Measurements from ENCODE around the gene TRAF7. TPM values are rescaled to one million over a fixed set of nuclear protein-coding genes. Genes with fewer than 3 reads are reported as not detected.

TRAF7 gene
- total RNA-seq, 1 donor from 2014 or later = 190 TPM

DNA sequence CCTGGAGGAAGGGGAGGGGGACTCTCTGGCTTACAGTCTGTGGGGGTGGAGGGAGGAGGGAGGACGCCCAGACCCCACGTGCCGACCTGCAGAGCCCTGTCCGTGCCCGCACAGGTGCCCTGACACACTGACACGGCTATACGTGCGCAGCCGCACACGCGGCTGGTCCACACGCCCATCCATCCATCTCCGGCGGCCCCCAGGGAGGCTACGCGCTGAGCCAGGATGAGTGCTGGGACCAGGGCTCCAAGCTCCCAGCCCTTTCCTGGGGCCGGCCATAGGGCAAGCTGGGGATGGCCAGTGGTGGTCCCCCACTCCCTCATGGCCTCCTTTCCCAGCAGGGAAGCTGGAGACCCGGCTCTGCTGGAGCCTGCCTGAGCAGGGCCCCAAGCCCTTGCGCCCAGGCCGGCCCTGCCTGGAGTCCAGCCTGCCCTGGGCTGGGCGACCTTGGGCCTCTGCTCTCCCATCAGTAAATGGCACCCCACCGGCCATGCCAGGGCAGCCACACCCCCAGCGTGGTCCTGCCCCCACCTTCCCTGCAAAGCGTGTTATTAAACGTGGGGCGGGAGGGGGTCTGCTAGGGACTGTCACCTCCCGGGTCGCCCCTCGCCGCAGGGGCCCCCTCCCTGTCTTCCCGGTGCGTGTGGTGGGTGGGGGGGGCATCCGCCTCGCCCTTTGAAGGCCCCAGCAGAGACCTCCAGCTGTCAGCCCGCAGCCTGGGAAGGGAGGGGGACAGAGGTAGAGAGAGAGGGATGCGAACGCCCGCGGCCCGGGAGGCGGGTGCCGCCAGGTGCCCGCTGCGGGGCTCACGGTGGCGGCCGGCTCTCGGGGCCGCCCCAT lies 40.0 kb downstream of the TRAF7 start:
- Mint-ChIP-seq H3K4me1 (ENCODE audit: unreplicated experiment) (no peaks in the 10 kb centered on the region), H3K9me3 (ENCODE audit: unreplicated experiment) (no peaks in the 10 kb centered on the region), H3K36me3 (ENCODE audit: low read depth, unreplicated experiment) (peaks cover 4% of the 10 kb centered on the region), H3K4me3 (ENCODE audit: unreplicated experiment) (no peak overlapping the region), H3K27ac (ENCODE audit: unreplicated experiment) (no peak overlapping the region), H3K27me3 (ENCODE audit: unreplicated experiment) (peaks cover 25% of the 10 kb centered on the region)
- DNase-seq (ENCODE audit: low spot score) = no peak
- TF ChIP-seq, protein P1, sequence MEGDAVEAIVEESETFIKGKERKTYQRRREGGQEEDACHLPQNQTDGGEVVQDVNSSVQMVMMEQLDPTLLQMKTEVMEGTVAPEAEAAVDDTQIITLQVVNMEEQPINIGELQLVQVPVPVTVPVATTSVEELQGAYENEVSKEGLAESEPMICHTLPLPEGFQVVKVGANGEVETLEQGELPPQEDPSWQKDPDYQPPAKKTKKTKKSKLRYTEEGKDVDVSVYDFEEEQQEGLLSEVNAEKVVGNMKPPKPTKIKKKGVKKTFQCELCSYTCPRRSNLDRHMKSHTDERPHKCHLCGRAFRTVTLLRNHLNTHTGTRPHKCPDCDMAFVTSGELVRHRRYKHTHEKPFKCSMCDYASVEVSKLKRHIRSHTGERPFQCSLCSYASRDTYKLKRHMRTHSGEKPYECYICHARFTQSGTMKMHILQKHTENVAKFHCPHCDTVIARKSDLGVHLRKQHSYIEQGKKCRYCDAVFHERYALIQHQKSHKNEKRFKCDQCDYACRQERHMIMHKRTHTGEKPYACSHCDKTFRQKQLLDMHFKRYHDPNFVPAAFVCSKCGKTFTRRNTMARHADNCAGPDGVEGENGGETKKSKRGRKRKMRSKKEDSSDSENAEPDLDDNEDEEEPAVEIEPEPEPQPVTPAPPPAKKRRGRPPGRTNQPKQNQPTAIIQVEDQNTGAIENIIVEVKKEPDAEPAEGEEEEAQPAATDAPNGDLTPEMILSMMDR (IDR thresholded peaks at IDR 0.05; ENCODE audit: unreplicated experiment) = no peak

DNA sequence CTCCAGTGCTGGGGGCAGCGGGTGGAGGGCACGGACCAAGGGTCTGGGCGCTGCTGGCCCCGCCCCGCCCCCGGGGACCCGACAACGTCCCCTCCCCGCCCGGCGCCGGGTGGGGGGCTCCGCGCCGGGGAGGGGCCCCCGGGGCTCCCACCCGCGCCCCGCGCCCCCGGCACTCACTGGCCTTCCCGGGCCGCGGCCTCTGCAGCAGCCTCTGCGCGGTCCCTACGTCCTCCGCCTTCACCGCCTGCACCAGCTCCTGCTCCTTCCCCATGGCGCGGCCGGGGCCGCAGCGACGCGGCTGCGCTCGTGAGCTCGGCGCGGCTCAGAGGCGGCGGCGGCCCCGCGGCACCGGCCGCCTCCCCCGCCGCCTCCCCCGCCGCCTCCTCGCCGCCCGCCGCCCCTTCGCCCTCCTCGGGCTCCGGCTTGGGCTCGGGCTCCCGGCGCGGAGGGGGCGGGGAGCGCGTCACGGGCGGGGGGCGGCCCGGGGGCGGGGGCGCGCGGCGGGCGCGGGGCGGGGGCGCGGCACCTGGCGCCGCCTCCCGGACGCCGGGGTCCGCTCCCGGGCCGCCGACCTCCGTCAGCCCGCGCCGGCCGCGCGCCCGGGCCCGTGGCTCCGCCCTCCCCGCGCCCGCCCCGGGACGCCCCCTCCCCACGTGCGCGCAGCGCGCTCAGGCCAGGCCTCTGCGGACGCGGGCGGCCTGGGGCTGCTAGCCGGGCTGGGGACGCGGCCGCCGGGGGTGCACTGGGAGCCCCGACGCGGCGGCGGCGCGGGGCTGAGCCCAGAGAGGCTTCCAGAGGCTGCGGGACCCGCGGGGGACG lies 40.8 kb downstream of the TRAF7 start, which contains the start of gene CASKIN1:
Gene CASKIN1 (minus strand): TSS at position 444 of the 819 bp plus-strand sequence. CDS start 173 bp downstream, at position 271.
- peak; percentile 42 for DNase-seq (ENCODE audit: low spot score)
- Mint-ChIP-seq H3K27ac (ENCODE audit: unreplicated experiment) (no peak within 1 kb of the TSS), H3K4me3 (ENCODE audit: unreplicated experiment) (no peak within 1 kb of the TSS)

DNA sequence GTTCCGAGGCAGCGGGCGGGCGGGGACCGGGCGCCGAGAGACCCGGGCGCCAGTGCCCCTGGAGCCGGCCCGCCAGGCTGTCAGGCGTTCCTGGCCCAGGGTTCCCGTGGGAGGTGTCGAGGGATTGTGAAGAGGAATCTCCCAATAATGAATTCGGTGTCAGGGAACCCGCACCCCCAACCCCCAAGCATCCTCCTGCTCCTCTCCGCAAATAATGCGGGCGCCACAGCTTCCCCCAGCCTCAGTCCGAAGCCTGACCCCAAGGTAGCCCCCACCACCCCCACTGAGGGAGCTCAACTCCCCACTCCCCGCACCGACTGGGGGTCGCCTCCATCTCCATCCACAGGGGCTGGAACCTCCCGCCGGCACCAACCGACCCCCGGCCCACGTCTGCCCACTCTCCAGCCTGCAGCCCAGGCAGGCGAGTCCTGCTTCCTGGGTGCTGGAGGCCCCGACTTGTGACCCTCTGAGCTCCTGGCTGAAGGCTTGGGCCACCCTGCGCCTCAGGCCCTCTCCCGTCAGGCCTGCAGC lies 41.5 kb downstream of the TRAF7 start:
- Mint-ChIP-seq H3K9me3 (ENCODE audit: unreplicated experiment) (no peaks in the 10 kb centered on the region), H3K27ac (ENCODE audit: unreplicated experiment) (no peak overlapping the region), H3K36me3 (ENCODE audit: low read depth, unreplicated experiment) (peaks cover 4% of the 10 kb centered on the region), H3K4me3 (ENCODE audit: unreplicated experiment) (no peak overlapping the region), H3K4me1 (ENCODE audit: unreplicated experiment) (no peaks in the 10 kb centered on the region), H3K27me3 (ENCODE audit: unreplicated experiment) (peaks cover 21% of the 10 kb centered on the region)
- TF ChIP-seq, protein P1 (IDR thresholded peaks at IDR 0.05; ENCODE audit: unreplicated experiment) = no peak
- DNase-seq (ENCODE audit: low spot score) = no peak

More for the DNA sequence above, 40.8 kb downstream of the TRAF7 start, which contains the start of gene CASKIN1:
- peaks cover 4% of the 10 kb centered on the region for H3K36me3 Mint-ChIP-seq (ENCODE audit: low read depth, unreplicated experiment)
- no peaks in the 10 kb centered on the region for H3K4me1 Mint-ChIP-seq (ENCODE audit: unreplicated experiment)
- peaks cover 25% of the 10 kb centered on the region for H3K27me3 Mint-ChIP-seq (ENCODE audit: unreplicated experiment)
- TF ChIP-seq, protein P1 (IDR thresholded peaks at IDR 0.05; ENCODE audit: unreplicated experiment) = no peak
- H3K9me3 Mint-ChIP-seq (ENCODE audit: unreplicated experiment) = no peaks in the 10 kb centered on the region

DNA sequence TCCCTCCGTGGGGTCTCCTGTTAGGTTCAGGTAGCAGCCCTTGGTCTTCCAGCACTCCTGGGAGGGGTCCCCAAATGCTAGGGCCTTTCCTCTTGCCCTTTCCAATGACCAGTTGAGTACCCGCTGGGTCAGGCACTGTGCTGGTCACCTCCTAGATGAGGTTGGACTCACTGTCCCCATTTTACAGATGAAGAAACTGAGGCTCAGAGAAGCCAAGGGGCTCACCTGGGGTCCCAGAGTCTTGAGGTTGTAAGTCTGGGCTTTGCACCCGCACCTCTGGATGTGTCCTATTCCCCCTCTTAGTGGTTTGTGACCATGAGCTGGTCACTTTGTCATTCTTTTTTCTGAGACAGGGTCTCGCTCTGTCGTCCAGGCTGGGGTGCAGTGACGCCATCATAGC lies 42.2 kb downstream of the TRAF7 start:
- no peaks in the 10 kb centered on the region for H3K9me3 Mint-ChIP-seq (ENCODE audit: unreplicated experiment)
- peak overlapping the region; percentile 74 for H3K4me3 Mint-ChIP-seq (ENCODE audit: unreplicated experiment)
- H3K4me1 Mint-ChIP-seq (ENCODE audit: unreplicated experiment) = peaks cover 2% of the 10 kb centered on the region
- peaks cover 21% of the 10 kb centered on the region for H3K27me3 Mint-ChIP-seq (ENCODE audit: unreplicated experiment)
- no peak for DNase-seq (ENCODE audit: low spot score)
- H3K36me3 Mint-ChIP-seq (ENCODE audit: low read depth, unreplicated experiment) = peaks cover 4% of the 10 kb centered on the region
- TF ChIP-seq, protein P1 (IDR thresholded peaks at IDR 0.05; ENCODE audit: unreplicated experiment) = no peak
- no peak overlapping the region for H3K27ac Mint-ChIP-seq (ENCODE audit: unreplicated experiment)

Measured in endothelial cell (in vitro differentiated cells).